Peyer's patch (tissue), 4 donors: ENCODE results near the gene TNFRSF19. TPM values are rescaled to one million over a fixed set of nuclear protein-coding genes. Genes with fewer than 3 reads are reported as not detected.

Experiments used
- DNase-seq, 3 donors: peaks; one replicate each; pipeline ENCODE4 v3.0.0-alpha.2; 2017 to 2019
- H3K27ac ChIP-seq, 4 donors: fragments of 200-600 bp; sonication (generic); one replicate each; pipeline ENCODE4 v1.5.1; 2016 to 2019
- H3K27me3 ChIP-seq, 2 donors: fragments of 200-600 bp; sonication (generic); one replicate each; pipeline ENCODE4 v1.5.1; 2019
- H3K36me3 ChIP-seq, 3 donors: fragments of 200-600 bp; sonication (generic); one replicate each; pipeline ENCODE4 v1.5.1; 2016 to 2019
- H3K4me1 ChIP-seq, 4 donors: fragments of 200-600 bp; sonication (generic); one replicate each; pipeline ENCODE4 v1.5.1; 2016 to 2019
- H3K4me3 ChIP-seq, 4 donors: fragments of 200-600 bp; sonication (generic); 1 replicate in 3 of 4; 2 replicates in 1 of 4; pipeline ENCODE4 v1.5.1; 2016 to 2019; ENCODE audit warnings: mild to moderate bottlenecking in 1 of 4
- H3K9me3 ChIP-seq, 4 donors: fragments of 200-600 bp; sonication (generic); one replicate each; pipeline ENCODE4 v1.5.1; 2016 to 2019; ENCODE audit warnings: mild to moderate bottlenecking in 1 of 4
- CTCF ChIP-seq, 6 experiments: fragments of 450-650 bp in 4 of 6; fragments of 200-600 bp in 2 of 6; sonication (generic) in 1 of 6; IDR thresholded peaks; one replicate each; pipeline ENCODE4 v1.5.1; 2017 to 2019; ENCODE audit warnings: antibody characterized with exemption in 6 of 6, mild to moderate bottlenecking in 3 of 6, moderate library complexity in 1 of 6
- POLR2A ChIP-seq, 2 donors: fragments of 450-650 bp; IDR thresholded peaks; one replicate each; pipeline ENCODE4 v1.5.1; 2017; ENCODE audit warnings: antibody characterized with exemption in 2 of 2, mild to moderate bottlenecking in 2 of 2, moderate library complexity in 2 of 2
- total RNA-seq, 4 donors: library from RNA; depleted of rRNA; stranded (reverse); fragments of >200 nt; gene quantifications; one replicate each; pipeline ENCODE4 v1.1.0, GENCODE V29; 2016

TNFRSF19 gene
- total RNA-seq, 4 donors from 2014 or later, result 0.94 to 1.7 (median 1.2) TPM; not detected in 1

DNA sequence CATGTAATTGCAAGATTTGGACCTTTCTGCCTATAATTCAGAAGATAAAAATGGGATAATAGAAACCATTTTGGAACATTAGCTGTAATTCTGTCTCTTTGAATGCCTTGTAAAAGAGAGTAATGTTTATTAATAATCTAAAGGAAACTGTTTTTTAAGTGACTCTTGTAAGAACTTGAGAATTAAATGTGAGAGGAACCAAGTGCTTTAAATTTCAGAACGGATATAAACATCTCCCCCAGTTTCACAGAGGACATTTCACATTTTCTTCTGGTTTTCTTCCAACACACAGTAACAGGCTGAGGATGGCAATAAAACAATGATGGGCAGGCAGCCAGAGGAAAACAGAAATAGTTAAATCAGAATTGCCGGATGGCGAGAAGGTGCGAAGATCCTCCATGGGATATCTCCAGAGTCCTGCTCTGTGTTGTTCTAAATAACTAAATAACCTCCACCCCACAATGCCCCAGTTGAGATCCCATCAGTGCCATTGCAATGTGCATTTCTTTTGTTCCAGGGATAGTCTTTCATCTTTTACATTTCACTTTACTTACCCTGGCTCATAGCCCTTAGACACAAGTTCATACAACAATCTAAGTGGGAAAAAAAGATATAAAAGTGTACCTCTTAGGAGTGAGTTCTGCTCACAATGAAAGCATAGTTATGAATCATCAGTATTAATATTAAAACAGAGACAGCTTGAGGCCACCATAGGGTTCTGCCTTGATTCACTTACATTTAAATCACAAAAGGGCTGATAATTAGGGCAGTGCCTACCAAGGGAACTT lies 73.3 kb downstream of the TNFRSF19 start:
- H3K9me3 ChIP-seq, result no peaks in the 10 kb centered on the region
- H3K27me3 ChIP-seq, result no peaks in the 10 kb centered on the region
- H3K27ac ChIP-seq, result no peak overlapping the region
- no peak for TF ChIP-seq POLR2A (IDR thresholded peaks at IDR 0.05)
- no peak for TF ChIP-seq CTCF (IDR thresholded peaks at IDR 0.05)
- DNase-seq, result no peak
- H3K36me3 ChIP-seq, result no peaks in the 10 kb centered on the region
- H3K4me1 ChIP-seq, result no peaks in the 10 kb centered on the region
- H3K4me3 ChIP-seq, result no peak overlapping the region

DNA sequence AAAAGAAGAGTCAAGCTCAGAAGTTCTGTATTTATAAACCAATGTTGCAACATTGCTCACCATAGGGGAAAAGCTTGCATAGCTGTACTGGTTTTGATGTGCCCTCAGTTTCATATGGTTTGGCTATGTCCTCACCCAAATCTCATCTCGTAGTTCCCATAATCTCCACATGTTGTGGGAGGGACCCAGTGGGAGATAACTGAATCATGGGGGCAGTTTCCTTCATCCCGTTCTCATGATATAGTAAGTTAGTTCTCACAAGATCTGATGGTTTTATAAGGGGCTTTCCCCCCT lies 73.9 kb downstream of the TNFRSF19 start:
- H3K4me1 ChIP-seq, result no peaks in the 10 kb centered on the region
- no peak overlapping the region for H3K4me3 ChIP-seq
- no peak for TF ChIP-seq POLR2A (IDR thresholded peaks at IDR 0.05)
- TF ChIP-seq CTCF (IDR thresholded peaks at IDR 0.05), result no peak

GRCh38 chr13:23644527-23645138 lies 74.4 kb downstream of the TNFRSF19 start:
- Histone ChIP-seq H3K27ac (no peak overlapping the region), H3K27me3 (no peaks in the 10 kb centered on the region), H3K36me3 (no peaks in the 10 kb centered on the region), H3K9me3 (no peaks in the 10 kb centered on the region), H3K4me1 (no peaks in the 10 kb centered on the region), H3K4me3 (no peak overlapping the region)
- DNase-seq, result no peak
- TF ChIP-seq POLR2A (IDR thresholded peaks at IDR 0.05), result no peak
- TF ChIP-seq CTCF (IDR thresholded peaks at IDR 0.05), result no peak

More for the DNA sequence above, 73.9 kb downstream of the TNFRSF19 start:
- DNase-seq, result no peak
- no peaks in the 10 kb centered on the region for H3K9me3 ChIP-seq
- no peaks in the 10 kb centered on the region for H3K27me3 ChIP-seq
- no peak overlapping the region for H3K27ac ChIP-seq
- no peaks in the 10 kb centered on the region for H3K36me3 ChIP-seq

DNA sequence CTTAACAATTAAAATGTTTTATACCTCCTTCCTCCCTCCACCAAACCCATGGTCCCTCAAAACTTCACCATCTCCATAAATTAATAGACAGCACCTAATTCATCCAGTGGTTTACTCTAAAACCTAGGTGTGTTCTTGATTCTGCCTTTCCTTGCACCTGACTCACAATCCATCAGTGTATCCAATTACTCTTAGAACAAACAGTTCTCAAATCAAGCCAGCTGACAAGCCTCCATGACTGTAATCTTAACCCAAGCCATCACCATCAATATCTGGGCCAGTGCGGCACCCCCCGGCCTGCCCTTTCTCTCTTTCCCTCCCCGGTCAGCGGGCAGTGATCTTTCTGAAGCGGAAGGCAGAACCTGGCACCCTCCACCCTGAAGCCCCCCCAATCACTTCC lies 75.6 kb downstream of the TNFRSF19 start:
- H3K4me3 ChIP-seq, result no peak overlapping the region
- no peaks in the 10 kb centered on the region for H3K9me3 ChIP-seq
- H3K36me3 ChIP-seq, result no peaks in the 10 kb centered on the region
- no peaks in the 10 kb centered on the region for H3K27me3 ChIP-seq
- no peak for DNase-seq
- H3K27ac ChIP-seq, result no peak overlapping the region
- TF ChIP-seq POLR2A (IDR thresholded peaks at IDR 0.05) (no peak), CTCF (IDR thresholded peaks at IDR 0.05) (no peak)
- no peaks in the 10 kb centered on the region for H3K4me1 ChIP-seq

GRCh38 chr13:23651439-23651838 lies 81.2 kb downstream of the TNFRSF19 start:
- Histone ChIP-seq H3K27ac (no peak overlapping the region), H3K9me3 (no peaks in the 10 kb centered on the region), H3K36me3 (no peaks in the 10 kb centered on the region), H3K27me3 (no peaks in the 10 kb centered on the region), H3K4me3 (no peak overlapping the region), H3K4me1 (no peaks in the 10 kb centered on the region)
- TF ChIP-seq CTCF (IDR thresholded peaks at IDR 0.05) (no peak), POLR2A (IDR thresholded peaks at IDR 0.05) (no peak)
- no peak for DNase-seq
